GM19023 (cell line): ENCODE data around the gene ID3.
"Not testable (repeated sequence)": the region's sequence is repeated elsewhere in the genome, so short reads cannot be mapped to it uniquely, and the experiment has no call there.

Source experiments
- ATAC-seq: cut with Tn5 transposase; IDR thresholded peaks from one replicate; pipeline ENCODE4 v1.9.1; 2021; ENCODE audit warnings: mild to moderate bottlenecking, moderate library complexity; ENCODE audit not compliant: unreplicated experiment

The ID3 gene

DNA sequence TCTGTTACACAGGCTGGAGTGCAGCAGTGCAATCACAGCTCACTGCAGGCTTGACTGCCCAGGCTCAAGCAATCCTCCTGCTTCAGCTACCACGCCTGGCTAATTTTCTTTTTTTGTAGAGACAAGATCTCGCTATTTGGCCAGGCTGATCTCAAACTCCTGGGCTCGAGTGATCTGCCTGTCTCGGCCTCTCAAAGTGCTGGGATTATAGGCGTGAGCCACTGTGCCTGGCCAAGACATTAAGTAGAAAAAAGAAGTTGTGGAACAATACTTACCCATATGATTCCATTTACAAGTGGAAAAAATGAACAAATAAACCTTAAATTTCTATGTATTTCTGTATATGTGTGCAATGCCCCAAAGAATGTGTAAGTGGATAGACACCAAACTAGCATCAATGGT, 30.3 kb upstream of the ID3 start:
- no peak for ATAC-seq

DNA sequence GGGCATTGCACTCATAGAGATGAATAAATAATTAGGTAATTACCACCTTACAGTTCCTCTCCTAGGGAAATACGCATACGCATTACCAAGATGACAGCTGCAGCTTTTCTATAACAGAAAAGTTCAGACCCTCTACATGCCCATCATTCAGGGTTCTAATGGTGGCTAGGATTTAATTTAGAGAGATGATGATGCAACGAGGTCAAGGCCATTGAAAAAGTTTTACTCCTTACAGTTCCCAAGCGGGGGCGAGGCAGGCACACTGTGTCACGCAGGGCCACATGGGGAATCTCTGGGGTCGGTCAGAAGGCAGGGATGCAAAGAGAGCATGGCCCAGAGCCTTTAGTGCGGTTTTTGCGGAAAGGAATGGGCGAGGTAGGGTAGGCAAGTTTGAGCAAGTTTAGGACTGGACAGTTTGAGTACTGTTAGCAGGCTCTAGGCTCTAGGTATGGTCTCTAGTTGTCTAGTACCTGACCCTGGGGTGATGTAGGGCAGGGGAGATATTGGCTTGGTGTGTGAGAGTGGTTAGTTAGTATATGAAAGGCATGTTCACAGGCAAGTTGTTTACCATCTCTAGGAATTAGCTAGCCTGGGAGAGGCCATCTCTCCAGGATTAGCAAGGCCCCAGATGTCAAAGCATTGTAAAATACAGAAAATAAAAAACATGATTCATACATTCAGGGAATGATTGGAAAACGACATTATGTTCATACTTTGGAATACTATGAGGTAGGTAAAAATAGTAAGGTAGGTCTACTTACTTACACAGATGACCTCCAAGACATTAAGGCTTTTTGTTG, 29.6 kb upstream of the ID3 start:
- ATAC-seq: no peak

DNA sequence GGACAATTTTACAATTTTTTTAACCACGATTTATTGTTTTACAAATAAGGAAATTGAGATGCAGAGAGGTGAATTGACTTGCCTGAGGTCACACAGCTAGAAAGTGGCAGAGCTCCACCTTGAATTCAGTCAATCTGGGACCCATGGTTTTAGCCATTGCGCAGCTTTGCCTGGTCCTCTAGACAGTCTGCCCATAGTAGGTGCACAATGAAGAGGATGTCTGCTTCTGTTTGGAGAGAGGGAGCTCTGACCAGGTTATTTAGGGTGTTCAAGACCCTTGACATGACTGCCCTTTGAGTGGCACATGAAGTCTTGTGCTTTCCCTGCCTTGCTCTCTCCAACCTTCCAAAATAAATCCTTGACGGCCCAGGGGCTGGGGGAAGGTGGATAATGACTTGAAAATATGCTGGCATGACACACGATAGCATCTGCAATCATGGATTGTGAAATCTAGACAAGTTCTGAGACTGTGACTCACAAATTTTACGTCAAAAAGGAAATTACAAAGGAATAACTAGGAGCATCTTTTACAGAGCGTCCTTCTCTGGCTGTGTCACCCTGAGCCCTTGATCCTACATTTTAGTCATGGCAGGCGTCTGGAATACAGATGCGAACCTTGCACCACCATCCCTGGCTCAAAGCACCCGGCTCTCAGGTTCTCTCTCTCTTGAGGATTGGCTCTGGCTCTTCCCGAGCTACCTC, 26.2 kb upstream of the ID3 start:
- no peak for ATAC-seq

DNA sequence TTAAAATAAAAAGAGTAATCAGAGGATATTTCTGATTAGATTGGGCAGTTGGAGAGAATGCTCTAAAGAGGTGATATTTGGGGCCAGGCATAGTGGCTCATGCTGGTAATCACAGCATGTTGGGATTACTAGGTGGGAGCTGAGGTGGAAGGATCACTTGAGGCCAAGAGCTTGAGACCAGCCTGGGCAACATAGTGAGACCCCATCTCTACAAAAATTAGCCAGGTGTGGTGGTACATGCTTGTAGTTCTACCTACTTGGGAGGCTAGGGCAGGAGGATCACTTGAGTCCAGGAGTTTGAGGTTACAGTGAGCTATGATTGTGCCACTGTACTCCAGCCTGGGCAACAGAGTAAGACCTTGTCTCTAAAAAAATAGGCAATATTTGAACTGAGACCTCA, 24.4 kb upstream of the ID3 start:
- not testable (repeated sequence) for ATAC-seq

DNA sequence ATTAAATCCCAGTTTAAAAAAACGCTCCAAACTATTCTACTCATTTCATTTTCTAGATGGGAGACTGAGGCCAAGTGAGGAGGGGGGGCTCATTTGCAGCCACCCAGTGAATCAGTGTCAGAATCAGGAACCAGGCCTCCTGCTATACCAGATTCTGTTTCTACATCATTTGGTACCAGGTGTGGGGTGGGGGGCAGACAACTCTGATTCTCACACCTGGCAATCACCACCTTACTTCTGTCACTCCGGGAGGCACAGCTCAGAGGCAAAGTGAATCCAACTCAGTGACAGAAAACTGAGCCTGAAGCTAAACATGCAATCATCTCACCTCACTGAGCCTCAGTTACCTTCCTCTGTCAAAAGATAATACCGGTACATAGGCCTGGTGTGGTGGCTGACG, 23.5 kb upstream of the ID3 start:
- no peak for ATAC-seq

DNA sequence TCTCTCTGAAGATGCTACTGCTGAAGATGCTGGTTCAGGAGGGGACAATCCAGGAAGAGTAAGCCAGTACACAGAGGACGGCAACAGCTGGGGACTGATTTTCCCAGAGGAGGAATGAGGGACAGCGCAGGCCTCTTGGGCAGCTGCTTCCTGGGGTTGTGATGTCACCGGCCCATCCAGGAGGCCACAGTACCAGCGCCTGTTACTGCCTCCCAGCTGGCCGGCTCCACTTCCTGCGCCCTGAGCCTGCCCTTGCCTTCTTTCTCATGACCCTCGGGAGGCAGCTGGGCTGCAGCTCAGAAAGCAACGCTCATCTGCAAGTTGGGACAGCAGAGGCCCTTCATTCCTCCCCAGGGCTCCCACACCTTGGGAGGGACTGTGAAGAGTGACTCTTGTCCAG, 21.9 kb upstream of the ID3 start:
- ATAC-seq: no peak

DNA sequence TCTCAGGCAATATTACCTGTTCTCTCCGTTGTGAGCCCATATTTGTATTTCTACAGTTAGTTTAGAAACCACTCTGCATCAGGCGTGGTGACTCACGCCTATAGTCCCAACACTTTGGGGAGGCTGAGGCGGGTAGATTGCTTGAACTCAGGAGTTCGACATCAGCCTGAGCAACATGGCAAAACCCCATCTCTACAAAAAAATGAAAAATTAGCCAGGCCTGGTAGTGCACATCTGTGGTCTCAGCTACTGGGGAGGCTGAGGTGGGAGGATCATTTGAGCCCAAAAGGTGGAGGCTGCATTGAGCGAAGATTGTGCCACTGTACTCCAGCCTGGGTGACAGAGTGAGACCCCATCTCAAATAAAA, 19.7 kb upstream of the ID3 start:
- no peak for ATAC-seq

DNA sequence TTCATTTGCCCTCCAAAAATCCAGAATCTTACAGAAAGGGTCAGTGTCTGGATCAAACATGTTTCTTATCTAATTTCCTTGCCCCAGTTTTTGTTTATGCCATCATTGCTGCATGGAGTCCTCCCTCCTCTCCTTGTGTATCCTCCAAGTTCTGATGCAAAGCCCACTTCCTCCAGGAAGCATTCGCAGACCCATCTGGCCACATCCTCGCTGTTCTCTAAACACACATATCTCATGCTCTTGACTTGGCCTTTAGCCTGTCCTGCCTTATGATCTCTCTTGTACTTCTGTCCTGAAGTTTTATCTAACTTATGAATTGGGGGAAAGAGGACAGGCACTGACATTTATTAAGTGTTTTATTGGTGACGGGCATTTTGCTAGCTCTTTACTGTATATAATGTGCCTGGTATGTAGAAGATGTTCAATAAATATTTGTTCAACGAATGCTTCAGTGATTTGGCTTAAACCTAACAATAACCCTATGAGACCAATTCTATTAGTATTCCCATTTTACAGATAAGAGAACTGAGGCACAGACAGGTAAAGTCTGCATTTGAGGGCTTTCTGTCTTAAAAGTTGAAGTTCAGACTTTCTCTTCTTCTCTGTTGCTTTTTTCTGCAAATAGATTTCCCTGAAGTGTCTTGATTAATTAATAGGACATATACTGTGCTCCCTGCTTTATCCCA, 19.2 kb upstream of the ID3 start:
- no peak for ATAC-seq

DNA sequence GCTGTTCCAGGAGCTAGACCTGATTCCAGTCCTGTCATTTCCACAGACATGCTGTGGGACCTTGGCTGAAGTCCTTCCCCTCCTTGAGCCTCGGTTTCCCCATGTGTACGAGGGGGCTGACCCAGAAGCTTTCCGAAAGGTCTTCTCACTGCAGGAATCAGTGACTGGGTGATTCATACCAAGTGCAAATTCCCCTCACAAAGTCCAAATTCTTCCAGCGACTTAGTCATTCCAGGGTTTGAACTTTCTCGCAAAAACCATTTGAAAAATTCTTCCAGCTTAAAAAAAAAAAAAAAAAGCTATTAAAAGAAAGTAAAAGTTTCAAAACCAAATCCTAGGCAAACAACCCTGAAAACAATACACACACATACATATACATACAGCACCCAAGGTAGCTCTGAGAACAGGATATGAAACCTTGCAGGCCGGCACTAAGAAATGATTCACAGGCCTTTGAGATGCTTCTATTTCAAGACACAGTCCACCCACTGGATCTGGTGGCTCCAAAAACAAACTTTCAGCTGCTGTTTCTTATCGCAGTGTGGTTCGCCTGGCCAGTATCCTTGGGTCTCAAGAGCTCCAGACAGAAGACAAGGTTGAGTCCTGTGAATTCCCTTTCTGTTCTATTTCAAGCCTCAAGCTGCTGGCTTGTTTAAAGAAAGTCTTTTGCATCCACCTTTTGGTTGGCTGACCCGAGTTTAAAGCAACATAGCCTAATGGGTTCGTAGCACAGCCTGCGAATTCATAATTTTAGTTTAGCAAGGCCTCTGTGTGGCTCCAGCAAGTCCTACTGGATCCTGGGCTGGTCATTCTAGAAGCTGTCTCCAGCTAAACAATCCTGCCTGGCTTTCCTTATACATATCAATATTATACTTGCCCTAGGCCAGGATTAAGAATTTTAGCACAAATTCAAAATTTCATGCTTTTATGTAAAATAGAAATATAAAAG, 18.0 kb upstream of the ID3 start:
- ATAC-seq: peak; percentile 80

DNA sequence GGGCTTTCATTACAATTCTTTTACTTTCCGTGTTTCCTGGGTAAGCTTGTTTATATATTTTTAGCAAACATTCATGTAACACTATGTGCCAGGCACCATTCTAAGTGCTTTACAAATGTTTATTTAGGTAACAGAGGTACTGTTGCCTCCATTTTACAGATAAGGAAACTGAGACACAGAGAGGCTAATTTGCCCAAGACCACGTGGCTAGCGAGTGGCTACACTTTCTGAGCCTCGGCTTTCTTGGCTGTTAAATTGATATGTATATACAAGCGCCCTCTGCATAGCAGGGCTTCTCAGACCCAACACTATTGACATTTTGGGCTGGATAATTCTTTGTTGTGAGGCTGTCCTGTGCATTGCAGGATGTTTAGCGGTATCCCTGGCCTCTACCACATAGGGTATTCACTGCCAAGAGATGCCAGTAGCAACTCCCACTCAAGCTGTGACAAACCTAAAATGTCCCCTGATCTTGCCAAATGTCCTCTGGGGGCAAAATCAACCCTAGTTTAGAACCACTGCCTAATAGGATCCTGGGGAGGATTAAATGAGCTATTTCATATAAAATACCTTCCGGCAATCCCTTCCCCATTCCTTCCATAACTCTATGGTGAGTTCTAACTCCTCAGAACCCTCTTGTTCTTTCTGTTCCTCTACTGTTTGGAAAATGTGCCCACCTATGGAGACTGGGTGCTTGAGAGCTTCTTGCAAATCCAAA, 17.2 kb upstream of the ID3 start:
- no peak for ATAC-seq

DNA sequence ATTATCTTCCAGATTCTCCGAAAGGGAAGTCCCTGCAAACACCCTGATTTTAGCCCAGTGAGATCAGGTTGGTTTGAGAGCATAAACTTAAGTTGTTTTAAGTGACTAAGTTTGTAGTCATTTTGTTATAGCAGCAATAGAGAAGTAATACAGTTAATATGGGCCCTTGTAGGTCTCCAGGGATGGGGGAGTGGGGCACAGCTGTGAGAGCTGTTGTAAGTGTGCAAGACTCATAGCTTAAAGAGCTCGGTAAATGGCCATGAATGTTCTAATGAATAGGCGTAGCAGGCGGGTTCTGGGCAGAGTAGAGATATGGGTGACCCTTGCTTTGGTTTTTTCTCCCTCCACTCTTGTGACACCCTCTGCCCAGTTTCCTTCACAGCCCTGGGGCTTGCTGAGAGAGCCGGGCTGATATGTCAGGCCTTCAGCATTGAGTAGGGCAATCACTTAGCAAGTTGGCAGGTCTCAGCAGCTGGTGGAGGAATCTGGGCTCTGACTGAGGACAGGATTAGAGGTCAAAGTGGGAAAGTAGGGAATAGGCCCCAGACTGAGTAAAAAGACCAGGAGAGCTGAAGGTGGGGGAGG, 16.0 kb upstream of the ID3 start:
- no peak for ATAC-seq

DNA sequence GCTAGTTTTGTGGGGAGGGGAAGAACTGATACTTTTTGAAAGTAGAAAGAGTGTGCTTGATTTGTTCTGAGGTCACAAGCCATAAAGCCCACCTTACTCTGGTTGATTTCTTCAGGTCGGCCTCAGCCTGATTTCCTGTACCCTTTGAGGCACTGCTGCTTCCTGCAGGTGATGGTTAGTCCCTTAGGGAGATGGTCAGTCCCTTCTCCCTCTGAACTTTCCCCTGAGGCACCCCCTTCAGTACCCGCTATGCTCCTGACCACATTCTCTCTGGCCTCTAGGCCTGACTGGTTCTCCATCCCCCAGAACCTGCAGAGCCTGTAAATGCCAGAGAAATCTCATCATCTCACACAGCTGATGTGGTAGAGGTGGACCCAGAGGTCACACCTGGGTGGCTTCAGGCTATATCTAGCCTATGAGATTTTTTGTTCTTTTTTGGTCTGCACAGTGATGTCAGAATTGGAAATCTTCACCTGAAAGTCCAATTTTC, 15.0 kb upstream of the ID3 start:
- no peak for ATAC-seq

DNA sequence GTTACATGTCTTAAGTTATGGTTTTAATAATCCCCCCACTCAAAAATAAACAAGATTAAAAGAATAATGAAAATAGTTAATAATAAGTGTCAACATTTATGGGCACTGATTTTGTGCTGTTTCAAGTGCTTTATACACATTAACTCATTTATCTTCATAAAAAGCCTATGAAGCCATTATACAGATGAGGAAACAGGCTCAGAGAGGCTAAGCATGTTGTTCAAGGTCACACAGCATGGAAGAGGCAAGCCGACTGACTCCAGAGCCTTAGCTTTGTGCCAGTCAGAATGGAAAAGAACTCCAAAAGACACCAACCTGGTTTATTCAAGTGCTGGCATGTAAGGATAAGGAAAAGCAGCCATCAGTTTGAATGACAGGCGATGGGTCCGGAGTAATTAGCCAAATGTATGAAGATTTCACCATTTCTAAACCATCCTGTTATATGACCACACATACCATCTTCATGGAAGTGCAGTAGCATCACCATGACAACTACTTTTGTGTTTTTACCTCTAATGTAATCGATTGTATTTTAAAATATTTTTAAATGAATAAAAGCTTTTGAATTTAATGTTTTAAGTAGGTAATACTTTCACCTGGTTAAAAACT, 14.4 kb upstream of the ID3 start:
- ATAC-seq: no peak

DNA sequence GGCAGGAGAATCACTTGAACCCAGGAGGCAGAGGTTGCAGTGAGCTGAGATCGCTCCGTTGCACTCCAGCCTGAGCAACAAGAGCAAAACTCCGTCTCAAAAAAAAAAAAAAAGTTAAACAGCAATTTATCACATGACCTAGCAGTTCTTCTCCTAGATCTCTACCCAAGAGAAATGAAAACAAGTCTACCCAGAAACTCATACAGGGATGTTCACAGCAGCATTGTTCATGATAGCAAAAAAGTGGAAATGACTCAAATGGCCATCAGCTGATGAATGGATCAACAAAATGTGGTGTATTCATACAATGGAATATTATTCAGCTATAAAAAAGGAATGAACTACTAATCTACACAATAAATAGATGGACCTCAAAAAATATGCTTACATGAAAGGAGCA, 12.2 kb upstream of the ID3 start:
- ATAC-seq: no peak

DNA sequence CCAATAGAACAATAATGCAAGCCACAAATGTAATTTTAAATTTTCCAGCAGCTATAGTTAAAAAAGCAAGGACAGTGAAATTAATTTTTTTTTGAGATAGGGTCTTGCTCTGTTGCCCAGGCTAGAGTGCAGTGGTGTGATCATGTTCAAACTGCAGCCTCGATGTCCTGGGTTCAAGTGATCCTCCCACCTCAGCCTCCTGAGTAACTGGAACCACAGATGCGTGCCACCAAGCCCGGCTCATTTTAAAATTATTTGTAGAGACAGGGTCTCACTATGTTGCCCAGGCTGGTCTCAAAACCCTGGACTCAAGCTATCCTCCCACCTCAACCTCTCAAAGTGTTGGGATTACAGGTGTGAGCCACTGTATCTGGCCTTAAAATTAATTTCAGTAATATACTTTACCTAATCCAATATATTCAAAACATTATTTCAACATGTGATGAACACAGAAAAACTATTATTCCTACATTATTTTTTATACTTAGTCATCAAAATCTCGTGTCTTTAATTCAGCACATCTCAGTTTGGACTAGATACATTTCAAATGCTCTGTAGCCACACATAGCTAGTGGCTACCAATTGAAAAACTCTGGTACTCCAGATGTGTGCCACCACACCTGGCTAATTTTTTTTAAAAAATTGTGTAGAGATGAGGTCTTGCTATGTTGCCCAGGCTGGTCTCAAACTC, 10.8 kb upstream of the ID3 start:
- no peak for ATAC-seq

DNA sequence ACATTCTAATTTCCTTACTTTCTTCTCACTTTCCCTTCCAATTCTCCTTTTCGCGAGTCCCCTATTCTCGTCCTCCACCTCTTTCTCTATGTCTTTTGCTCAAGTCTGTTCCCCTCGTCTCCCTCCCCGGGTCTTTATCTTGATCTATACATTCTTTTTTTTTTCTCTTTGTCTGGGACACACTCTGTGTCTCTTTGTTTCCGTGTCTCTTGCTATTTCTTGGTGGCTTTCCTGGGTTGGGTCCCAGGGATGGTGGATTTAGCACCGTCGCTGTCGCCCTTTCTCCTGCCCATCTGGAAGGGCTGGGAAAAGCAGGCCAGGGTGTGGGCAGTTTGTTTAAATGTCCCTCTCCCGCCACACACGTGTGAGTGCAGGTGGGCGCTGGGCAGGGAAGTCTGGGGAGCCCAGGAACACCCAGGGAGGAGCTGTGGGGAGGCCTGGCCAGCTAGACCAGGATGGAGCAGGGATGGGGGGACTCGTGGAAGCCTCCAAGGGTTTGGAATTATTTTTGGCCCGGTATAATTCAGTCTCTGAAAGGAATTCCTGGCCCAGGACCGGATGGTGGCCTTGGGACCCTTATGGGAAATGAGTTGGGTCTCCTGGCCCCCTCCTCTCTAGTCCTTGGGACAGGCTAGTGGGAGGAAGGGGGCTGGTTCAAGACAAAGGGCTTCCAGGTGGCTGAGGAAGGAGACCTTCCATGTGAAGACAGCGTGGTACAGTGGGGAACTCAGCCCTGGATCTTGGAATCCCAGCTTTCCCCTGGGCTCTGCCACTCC, 9.5 kb upstream of the ID3 start:
- no peak for ATAC-seq

DNA sequence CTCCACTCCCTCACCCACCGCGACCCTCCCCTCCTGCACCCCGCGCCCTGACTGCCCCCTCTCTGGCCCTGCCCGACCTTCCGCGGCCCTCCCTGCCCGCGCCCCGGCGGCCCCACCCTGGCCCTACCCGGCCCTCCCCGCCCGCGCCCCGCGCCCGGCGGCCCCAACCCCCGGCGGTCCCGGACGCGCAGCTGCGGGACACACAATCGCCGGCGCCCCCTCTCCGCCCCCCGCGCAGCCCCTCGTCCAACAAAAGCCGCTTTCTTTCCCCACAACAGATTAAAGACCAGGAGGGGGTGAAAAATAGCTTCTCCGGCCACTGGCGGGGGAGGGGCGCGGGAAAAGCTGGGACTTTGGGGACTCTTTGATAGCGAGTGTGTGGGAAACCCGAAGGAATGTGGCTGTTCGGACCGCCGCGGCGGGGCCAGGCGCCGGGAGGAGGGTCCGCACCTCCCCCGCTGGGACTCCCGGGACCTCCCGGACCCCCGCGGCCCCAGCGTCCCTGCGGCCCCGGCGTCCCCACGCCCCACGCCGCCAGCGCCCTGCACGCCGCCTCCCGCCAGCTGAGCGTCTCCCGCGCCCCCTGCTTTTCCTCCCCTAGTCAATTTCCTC, 8.8 kb upstream of the ID3 start:
- no peak for ATAC-seq

DNA sequence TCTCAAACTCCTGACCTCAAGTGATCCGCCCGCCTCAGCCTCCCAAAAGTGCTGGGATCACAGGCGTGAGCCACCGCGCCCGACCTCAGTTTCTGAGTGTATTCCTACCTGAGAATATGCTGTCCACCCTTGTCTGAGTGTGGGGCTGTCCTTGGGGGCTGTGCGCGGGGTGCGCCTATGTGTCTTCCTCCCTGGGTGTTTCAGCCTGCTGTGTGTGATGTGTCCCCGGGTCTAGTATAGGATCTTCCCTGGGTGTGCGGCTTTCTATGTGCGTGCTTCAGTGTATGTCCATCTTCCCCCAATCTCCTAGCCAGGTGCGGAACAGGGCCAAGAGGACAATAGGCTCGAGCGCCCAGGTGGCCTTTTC, 8.3 kb upstream of the ID3 start:
- no peak for ATAC-seq
